GM12892 (cell line): ENCODE results near the gene DLGAP1.

ENCODE experiments used
- POLR2A ChIP-seq: IDR thresholded peaks from 2 replicates; pipeline ENCODE4 v1.6.1; 2011; ENCODE audit warnings: low read depth, low read length, control low read depth
- TAF1 ChIP-seq: IDR thresholded peaks from 2 replicates; pipeline ENCODE4 v1.6.1; 2011; ENCODE audit warnings: low read depth, mild to moderate bottlenecking, control low read depth, low read length, borderline replicate concordance

DNA sequence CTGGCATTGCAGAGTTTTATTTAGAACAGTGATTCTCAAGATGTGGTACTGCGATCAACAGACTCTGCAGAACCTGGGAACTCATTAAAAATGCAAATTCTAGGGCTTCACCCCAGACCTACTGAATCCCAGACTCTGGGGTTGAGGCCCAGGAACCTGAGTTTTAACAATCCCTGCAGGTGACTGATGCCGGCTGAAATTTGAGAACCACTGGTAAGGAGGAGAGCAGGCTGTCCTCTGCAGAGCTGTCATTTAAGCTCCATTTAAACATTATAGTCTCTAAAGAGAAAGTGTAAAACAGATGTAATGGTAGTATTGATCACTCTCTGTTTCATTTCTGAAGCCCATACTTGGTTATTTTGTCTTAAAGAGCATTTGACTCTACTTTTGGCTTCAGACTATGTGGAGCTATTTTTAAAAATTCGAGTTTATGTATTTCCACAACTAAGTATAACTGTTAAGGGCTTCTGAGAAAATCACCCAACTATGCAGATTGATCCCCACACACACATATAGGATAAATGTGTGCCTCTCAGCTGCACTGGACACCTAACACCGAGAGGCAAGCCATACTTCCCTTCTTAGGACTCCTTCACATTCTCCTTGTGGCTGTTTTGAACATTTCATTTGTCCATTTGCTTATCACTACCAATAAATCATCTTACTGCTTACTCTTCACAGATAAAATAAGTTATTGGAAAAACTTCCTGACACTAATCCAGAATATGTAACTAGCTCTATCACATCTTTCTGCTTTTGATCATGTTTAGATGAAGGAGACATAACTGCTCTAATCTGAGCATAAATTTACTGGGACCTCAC lies 487.5 kb downstream of the DLGAP1 start:
- TF ChIP-seq TAF1 (no peak), POLR2A (no peak)
